IMR-90 (cell line): ENCODE measurements around the gene ATG7. TPM values are rescaled to one million over a fixed set of nuclear protein-coding genes. Genes with fewer than 3 reads are reported as not detected.

Experiments
- ATAC-seq: fragments of 200-7000 bp; cut with Tn5 transposase; 2 replicates; pipeline ENCODE4 v1.9.1; 2020; ENCODE audit warnings: low read depth, mild to moderate bottlenecking, moderate library complexity
- BruUV-seq: library from RNA; stranded (reverse); fragments of 400-500 nt; replicated peaks from 2 replicates; lab custom pipeline; 2021; lab: Mats Ljungman, UMichigan
- CTCF ChIA-PET: fragments of 300-600 bp; formaldehyde crosslinking; extraction: SDS; loops from one replicate; lab custom pipeline; 2021; ENCODE audit warnings: antibody characterized with exemption; lab: Yijun Ruan, JAX
- POLR2A ChIA-PET: fragments of 300-600 bp; sonication (Branson Sonifier 250); formaldehyde crosslinking; loops from one replicate; lab custom pipeline; 2022; ENCODE audit warnings: antibody characterized with exemption; ENCODE audit not compliant: unreplicated experiment; lab: Charles Lee
- DNase-seq: peaks from one replicate; pipeline ENCODE4 v3.0.0; 2013
- H2AFZ ChIP-seq: replicated peaks from 2 replicates; pipeline ENCODE3; 2013; ENCODE audit warnings: low read length, mild to moderate bottlenecking; ENCODE audit not compliant: poor library complexity
- H2AK5ac ChIP-seq: 2 replicates; pipeline ENCODE4 v1.6.1; 2013; ENCODE audit warnings: low read depth, low read length, inconsistent platforms
- H2AK9ac ChIP-seq: replicated peaks from 2 replicates; pipeline ENCODE3; 2013; ENCODE audit warnings: mild to moderate bottlenecking, low read depth, low read length, moderate library complexity; ENCODE audit not compliant: poor library complexity
- H2BK120ac ChIP-seq: 2 replicates; pipeline ENCODE4 v1.6.1; 2013; ENCODE audit warnings: low read depth, low read length, inconsistent platforms
- H2BK15ac ChIP-seq: 3 replicates; pipeline ENCODE4 v1.6.1; 2013; ENCODE audit warnings: low read depth, low read length, inconsistent platforms
- H2BK20ac ChIP-seq: 2 replicates; pipeline ENCODE4 v1.6.1; 2013; ENCODE audit warnings: low read depth, mild to moderate bottlenecking, inconsistent platforms, low read length, moderate library complexity
- H2BK5ac ChIP-seq: 2 replicates; pipeline ENCODE4 v1.6.1; 2013; ENCODE audit warnings: mild to moderate bottlenecking, low read depth, low read length, inconsistent platforms; ENCODE audit not compliant: poor library complexity, severe bottlenecking
- H3K14ac ChIP-seq: replicated peaks from 2 replicates; pipeline ENCODE4 v1.6.1; 2013; ENCODE audit warnings: low read depth, low read length, inconsistent platforms
- H3K18ac ChIP-seq: 2 replicates; pipeline ENCODE4 v1.6.1; 2013; ENCODE audit warnings: low read depth, low read length, control low read depth
- H3K23ac ChIP-seq: 2 replicates; pipeline ENCODE4 v1.6.1; 2013; ENCODE audit warnings: low read depth, low read length, inconsistent platforms
- H3K27ac ChIP-seq: 2 replicates; pipeline ENCODE4 v1.5.1; 2013; ENCODE audit warnings: mild to moderate bottlenecking, control low read depth, low read length; ENCODE audit not compliant: insufficient read depth
- H3K27me3 ChIP-seq: 2 replicates; pipeline ENCODE4 v1.6.1; 2013; ENCODE audit warnings: low read length; ENCODE audit not compliant: control insufficient read depth, insufficient read depth
- H3K36me3 ChIP-seq: 2 replicates; pipeline ENCODE4 v1.6.1; 2013; ENCODE audit warnings: low read length, mixed read lengths; ENCODE audit not compliant: control insufficient read depth, insufficient read depth
- H3K4ac ChIP-seq: 2 replicates; pipeline ENCODE4 v1.6.1; 2013; ENCODE audit warnings: low read depth, low read length, inconsistent platforms
- H3K4me1 ChIP-seq: 2 replicates; pipeline ENCODE4 v1.6.1; 2013; ENCODE audit warnings: low read length, mixed read lengths; ENCODE audit not compliant: control insufficient read depth, insufficient read depth
- H3K4me2 ChIP-seq: 2 replicates; pipeline ENCODE4 v1.6.1; 2013; ENCODE audit warnings: low read depth, mild to moderate bottlenecking, control low read depth, low read length, moderate library complexity
- H3K4me3 ChIP-seq: 2 replicates; pipeline ENCODE4 v1.5.1; 2013; ENCODE audit warnings: low read depth, mild to moderate bottlenecking, control low read depth, low read length, moderate library complexity; ENCODE audit not compliant: insufficient read depth
- H3K56ac ChIP-seq: 2 replicates; pipeline ENCODE4 v1.6.1; 2013; ENCODE audit warnings: low read length, inconsistent platforms; ENCODE audit not compliant: insufficient read depth; ENCODE audit errors: extremely low read depth
- H3K79me1 ChIP-seq, 2 experiments: 2 replicates each; pipeline ENCODE4 v1.6.1; 2013; ENCODE audit warnings: low read length in 2 of 2, inconsistent platforms in 1 of 2, low read depth in 1 of 2
- H3K9ac ChIP-seq: 2 replicates; pipeline ENCODE4 v1.6.1; 2013; ENCODE audit warnings: low read depth, low read length, control low read depth
- H3K9me1 ChIP-seq: 2 replicates; pipeline ENCODE4 v1.6.1; 2013; ENCODE audit warnings: low read length, inconsistent platforms; ENCODE audit not compliant: insufficient read depth
- H3K9me3 ChIP-seq: 2 replicates; pipeline ENCODE4 v1.6.1; 2013; ENCODE audit warnings: low read length; ENCODE audit not compliant: control insufficient read depth, insufficient read depth
- H4K20me1 ChIP-seq: 2 replicates; pipeline ENCODE4 v1.6.1; 2013; ENCODE audit warnings: low read length, inconsistent platforms; ENCODE audit not compliant: insufficient read depth
- H4K5ac ChIP-seq: 2 replicates; pipeline ENCODE4 v1.6.1; 2013; ENCODE audit warnings: mild to moderate bottlenecking, low read depth, low read length, control low read depth
- H4K8ac ChIP-seq, 2 experiments: 2 replicates each; pipeline ENCODE4 v1.6.1; 2013; ENCODE audit warnings: low read depth in 2 of 2, low read length in 2 of 2, control low read depth in 1 of 2, inconsistent platforms in 1 of 2
- H4K91ac ChIP-seq: 2 replicates; pipeline ENCODE4 v1.6.1; 2013; ENCODE audit warnings: low read depth, low read length, inconsistent platforms; ENCODE audit not compliant: insufficient read depth
- CHD1 ChIP-seq: IDR thresholded peaks from 2 replicates; pipeline ENCODE4 v1.6.1; 2012; ENCODE audit warnings: low read depth, low read length, improper control_type of control experiment
- SMC3 ChIP-seq: fragments of 150-350 bp; IDR thresholded peaks from 2 replicates; pipeline ENCODE4 v1.6.1; 2016; ENCODE audit warnings: low read depth, mild to moderate bottlenecking, antibody characterized with exemption, low read length, moderate library complexity
- WGBS, 2 experiments: methylation state at CpG; one replicate each; pipeline versions ENCODE4 v1.1.5 to v1.1.7; 2013; ENCODE audit warnings: missing lambda C conversion rate in 2 of 2; ENCODE audit not compliant: insufficient read length in 1 of 2; ENCODE audit errors: extremely low coverage in 2 of 2; 5-methylcytosine and 5-hydroxymethylcytosine counted together
- dilution Hi-C: fragments of 300-500 bp; cut with HindIII; formaldehyde crosslinking; loops from one replicate; pipeline ENCODE4 v1.14.3; 2018; ENCODE audit warnings: low sequenced_read_pairs; ENCODE audit not compliant: unreplicated experiment
- in situ Hi-C: fragments of 300-500 bp; cut with MboI; formaldehyde crosslinking; loops from 3 replicates; pipeline ENCODE4 v1.14.3; 2019; ENCODE audit warnings: low sequenced_read_pairs, inconsistent platforms, mixed read lengths
- intact Hi-C: fragments of 100-400 bp; cut with micrococcal nuclease; formaldehyde crosslinking; loops from 2 replicates; pipeline ENCODE4 v1.10.0; 2022
- polyA plus RNA-seq, 3 experiments: library from polyadenylated mRNA; depleted of rRNA; stranded (reverse); fragments of >200 nt; gene quantifications; 2 replicates each; pipeline ENCODE4 v1.2.3, GENCODE V29; 2012; ENCODE audit warnings: low replicate concordance in 1 of 3
- total RNA-seq: library from RNA; depleted of rRNA; stranded (reverse); fragments of >200 nt; gene quantifications from 2 replicates; pipeline ENCODE4 v1.2.3, GENCODE V29; 2012

ATG7 gene
- total and polyA plus RNA-seq, 2 of the 4 experiments (the other 2 are of a cell fraction), result 15.6 to 51.4 TPM

DNA sequence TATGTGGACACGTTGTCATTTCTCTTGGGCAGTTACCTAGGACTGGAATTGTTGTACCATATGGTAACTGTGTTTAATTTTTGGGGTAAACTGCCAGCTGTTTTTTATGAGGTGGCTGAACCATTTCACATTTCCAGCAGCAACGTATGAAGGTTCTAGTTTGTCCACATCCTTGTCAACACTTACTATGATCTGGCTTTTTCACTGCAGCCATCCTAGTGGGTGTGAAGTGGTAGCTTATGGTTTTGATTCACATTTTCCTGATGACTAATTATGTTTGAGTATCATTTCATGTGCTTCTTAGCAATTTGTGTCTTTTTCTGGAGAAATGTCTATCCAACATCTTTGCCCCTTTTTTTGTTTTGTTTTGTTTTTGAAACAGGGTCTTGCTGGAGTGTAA is 275.3 kb downstream of the ATG7 start:
- H3K79me1 ChIP-seq, result peaks cover 6 to 52% of the 10 kb centered on the region in 2 experiments; a peak in 3 of 4 replicates
- peaks cover 12% of the 10 kb centered on the region for H3K4me1 ChIP-seq
- no peak overlapping the region for H3K56ac ChIP-seq
- no peak overlapping the region; the same call in 1 of the 2 replicates for H3K23ac ChIP-seq
- H4K8ac ChIP-seq, result no peak overlapping the region
- no peak overlapping the region for H2BK5ac ChIP-seq
- H3K36me3 ChIP-seq, result no peaks in the 10 kb centered on the region
- no peak for ATAC-seq
- in situ Hi-C loops (no loop called here), intact Hi-C loops (loop anchor here (5.0 kb wide), 1 partner anchor 165 kb away; no protein-coding TSS in a partner anchor), dilution Hi-C loops (no loop called here)
- H2AK5ac ChIP-seq, result no peak overlapping the region
- no peak overlapping the region for H3K4me2 ChIP-seq
- peaks cover 10% of the 10 kb centered on the region for H3K9me1 ChIP-seq
- no peak overlapping the region for H2AFZ ChIP-seq
- no peak overlapping the region for H2BK120ac ChIP-seq
- H2AK9ac ChIP-seq, result no peak overlapping the region
- no peaks in the 10 kb centered on the region for H3K27me3 ChIP-seq
- peak overlapping the region; percentile 10; the same call in 1 of the 3 replicates for H2BK15ac ChIP-seq
- no peak overlapping the region for H3K27ac ChIP-seq
- POLR2A ChIA-PET, result no interaction called here
- no peak for DNase-seq
- no peak overlapping the region for H4K5ac ChIP-seq
- WGBS, 2 experiments, result no CpG with 5 or more reads among the region's 2 CpGs
- no peak overlapping the region for H3K18ac ChIP-seq
- H3K9ac ChIP-seq, result no peak overlapping the region
- no peak overlapping the region for H3K14ac ChIP-seq
- H4K91ac ChIP-seq, result no peak overlapping the region
- BruUV-seq, result TSS peak; percentile 28
- H3K4me3 ChIP-seq, result no peak overlapping the region
- CTCF ChIA-PET, result interaction anchor here (0.6 kb wide), 1 partner anchor 199 kb away, joined by 4 read pairs; no protein-coding TSS in a partner anchor
- H2BK20ac ChIP-seq, result no peak overlapping the region
- no peaks in the 10 kb centered on the region; the same call in 1 of the 2 replicates for H4K20me1 ChIP-seq
- H3K4ac ChIP-seq, result no peak overlapping the region
- TF ChIP-seq CHD1 (no peak), SMC3 (no peak)
- no peaks in the 10 kb centered on the region for H3K9me3 ChIP-seq
